ENCODE results near the gene PLEKHN1.

DNA sequence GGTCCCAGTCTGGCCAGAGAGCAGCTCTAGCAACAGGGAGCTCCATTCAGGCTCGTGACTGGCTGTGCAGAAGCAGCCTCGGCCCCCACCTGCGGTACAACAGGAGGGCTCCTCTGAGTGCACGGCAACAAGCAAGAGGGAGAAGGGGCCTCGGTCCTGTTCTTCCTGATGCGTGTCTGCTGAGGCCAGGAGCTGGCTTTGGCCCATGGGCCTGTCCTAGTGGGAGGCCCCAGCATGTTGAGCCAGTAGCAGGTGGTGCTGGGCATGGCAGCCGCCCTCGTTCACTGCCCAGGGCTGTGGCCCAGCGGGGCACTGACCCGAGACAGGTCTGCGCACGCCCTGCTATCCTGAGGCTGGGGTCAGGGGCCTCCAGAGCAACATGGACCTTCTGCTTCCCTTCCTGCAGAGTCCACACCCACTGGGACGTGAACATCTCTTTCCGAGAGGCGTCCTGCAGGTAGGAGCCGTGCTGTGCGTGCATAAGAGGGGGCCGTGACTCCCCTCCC lies 35.6 kb upstream of the PLEKHN1 start:
- TF ChIP-seq, protein P1, sequence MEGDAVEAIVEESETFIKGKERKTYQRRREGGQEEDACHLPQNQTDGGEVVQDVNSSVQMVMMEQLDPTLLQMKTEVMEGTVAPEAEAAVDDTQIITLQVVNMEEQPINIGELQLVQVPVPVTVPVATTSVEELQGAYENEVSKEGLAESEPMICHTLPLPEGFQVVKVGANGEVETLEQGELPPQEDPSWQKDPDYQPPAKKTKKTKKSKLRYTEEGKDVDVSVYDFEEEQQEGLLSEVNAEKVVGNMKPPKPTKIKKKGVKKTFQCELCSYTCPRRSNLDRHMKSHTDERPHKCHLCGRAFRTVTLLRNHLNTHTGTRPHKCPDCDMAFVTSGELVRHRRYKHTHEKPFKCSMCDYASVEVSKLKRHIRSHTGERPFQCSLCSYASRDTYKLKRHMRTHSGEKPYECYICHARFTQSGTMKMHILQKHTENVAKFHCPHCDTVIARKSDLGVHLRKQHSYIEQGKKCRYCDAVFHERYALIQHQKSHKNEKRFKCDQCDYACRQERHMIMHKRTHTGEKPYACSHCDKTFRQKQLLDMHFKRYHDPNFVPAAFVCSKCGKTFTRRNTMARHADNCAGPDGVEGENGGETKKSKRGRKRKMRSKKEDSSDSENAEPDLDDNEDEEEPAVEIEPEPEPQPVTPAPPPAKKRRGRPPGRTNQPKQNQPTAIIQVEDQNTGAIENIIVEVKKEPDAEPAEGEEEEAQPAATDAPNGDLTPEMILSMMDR (conservative IDR thresholded peaks at IDR 0.05): no peak
- no peak for TF ChIP-seq ZFX (IDR thresholded peaks at IDR 0.05)

Measured in C4-2B (cell line).